Parathyroid adenoma (tissue), 2 donors: ENCODE results near the gene SORBS1.

Experiments
- H2AFZ ChIP-seq: fragments of 300-600 bp; sonication (generic); one replicate; pipeline ENCODE4 v1.7.0; 2017; ENCODE audit warnings: antibody characterized with exemption, mild to moderate bottlenecking
- H3K27ac ChIP-seq: fragments of 300-600 bp; sonication (generic); one replicate; pipeline ENCODE4 v1.7.0; 2017
- H3K27me3 ChIP-seq: fragments of 300-600 bp; sonication (generic); one replicate; pipeline ENCODE4 v1.7.0; 2017; ENCODE audit warnings: low read length; ENCODE audit not compliant: control insufficient read depth, insufficient read depth
- H3K36me3 ChIP-seq: fragments of 300-600 bp; sonication (generic); one replicate; pipeline ENCODE4 v1.7.0; 2017; ENCODE audit warnings: low read length; ENCODE audit not compliant: control insufficient read depth, insufficient read depth
- H3K4me1 ChIP-seq: fragments of 300-600 bp; sonication (generic); one replicate; pipeline ENCODE4 v1.7.0; 2017; ENCODE audit warnings: control low read depth
- H3K4me2 ChIP-seq: fragments of 300-600 bp; sonication (generic); one replicate; pipeline ENCODE4 v1.7.0; 2017; ENCODE audit warnings: low read length
- H3K4me3 ChIP-seq: fragments of 300-600 bp; sonication (generic); one replicate; pipeline ENCODE4 v1.7.0; 2017; ENCODE audit warnings: low read depth, low read length
- H3K79me2 ChIP-seq: fragments of 300-600 bp; sonication (generic); one replicate; pipeline ENCODE4 v1.7.0; 2017; ENCODE audit warnings: control low read depth
- H3K9ac ChIP-seq: fragments of 300-600 bp; sonication (generic); one replicate; pipeline ENCODE4 v1.7.0; 2017; ENCODE audit warnings: mild to moderate bottlenecking
- H3K9me3 ChIP-seq: fragments of 300-600 bp; sonication (generic); one replicate; pipeline ENCODE4 v1.7.0; 2017; ENCODE audit warnings: low read length; ENCODE audit not compliant: control insufficient read depth
- TF ChIP-seq, protein P1 (sequence below): fragments of 300-600 bp; sonication (generic); IDR thresholded peaks from one replicate; pipeline ENCODE4 v1.7.0; 2017; ENCODE audit warnings: antibody characterized with exemption, mild to moderate bottlenecking
- donor health status: primary hyperparathyroidism.

Gene SORBS1

DNA sequence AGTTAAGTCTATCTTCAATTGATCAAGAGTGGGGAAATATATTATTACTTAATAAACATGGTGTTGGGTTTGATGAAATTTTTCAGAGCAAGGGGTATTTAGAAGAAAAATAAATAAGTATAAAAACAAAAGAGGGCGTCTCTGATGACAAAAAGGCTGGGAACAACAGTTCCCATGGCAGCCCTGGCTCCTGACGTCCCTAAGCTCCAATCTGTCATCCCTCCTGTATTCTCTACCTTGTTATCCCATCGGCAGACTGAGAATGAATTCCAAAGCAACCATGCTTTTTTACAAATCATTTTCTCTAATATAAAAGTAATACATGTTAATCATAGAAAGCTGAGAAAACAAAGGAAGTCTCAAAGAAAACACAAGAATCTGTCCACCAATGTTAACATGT is 55.5 kb downstream of the SORBS1 start:
- TF ChIP-seq, protein P1, sequence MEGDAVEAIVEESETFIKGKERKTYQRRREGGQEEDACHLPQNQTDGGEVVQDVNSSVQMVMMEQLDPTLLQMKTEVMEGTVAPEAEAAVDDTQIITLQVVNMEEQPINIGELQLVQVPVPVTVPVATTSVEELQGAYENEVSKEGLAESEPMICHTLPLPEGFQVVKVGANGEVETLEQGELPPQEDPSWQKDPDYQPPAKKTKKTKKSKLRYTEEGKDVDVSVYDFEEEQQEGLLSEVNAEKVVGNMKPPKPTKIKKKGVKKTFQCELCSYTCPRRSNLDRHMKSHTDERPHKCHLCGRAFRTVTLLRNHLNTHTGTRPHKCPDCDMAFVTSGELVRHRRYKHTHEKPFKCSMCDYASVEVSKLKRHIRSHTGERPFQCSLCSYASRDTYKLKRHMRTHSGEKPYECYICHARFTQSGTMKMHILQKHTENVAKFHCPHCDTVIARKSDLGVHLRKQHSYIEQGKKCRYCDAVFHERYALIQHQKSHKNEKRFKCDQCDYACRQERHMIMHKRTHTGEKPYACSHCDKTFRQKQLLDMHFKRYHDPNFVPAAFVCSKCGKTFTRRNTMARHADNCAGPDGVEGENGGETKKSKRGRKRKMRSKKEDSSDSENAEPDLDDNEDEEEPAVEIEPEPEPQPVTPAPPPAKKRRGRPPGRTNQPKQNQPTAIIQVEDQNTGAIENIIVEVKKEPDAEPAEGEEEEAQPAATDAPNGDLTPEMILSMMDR = no peak
- no peaks in the 10 kb centered on the region for H3K9me3 ChIP-seq
- no peaks in the 10 kb centered on the region for H3K36me3 ChIP-seq
- H2AFZ ChIP-seq = no peak overlapping the region
- no peak overlapping the region for H3K9ac ChIP-seq
- H3K4me2 ChIP-seq = no peak overlapping the region
- no peaks in the 10 kb centered on the region for H3K27me3 ChIP-seq
- H3K27ac ChIP-seq = no peak overlapping the region
- no peaks in the 10 kb centered on the region for H3K4me1 ChIP-seq
- H3K4me3 ChIP-seq = no peak overlapping the region
- no peaks in the 10 kb centered on the region for H3K79me2 ChIP-seq

GRCh38 chr10:95505084-95505610 is 56.0 kb downstream of the SORBS1 start:
- H3K4me1 ChIP-seq = no peaks in the 10 kb centered on the region
- TF ChIP-seq, protein P1 = no peak
- no peak overlapping the region for H3K4me2 ChIP-seq
- no peaks in the 10 kb centered on the region for H3K36me3 ChIP-seq
- no peak overlapping the region for H2AFZ ChIP-seq
- H3K9me3 ChIP-seq = no peaks in the 10 kb centered on the region
- no peaks in the 10 kb centered on the region for H3K79me2 ChIP-seq
- no peak overlapping the region for H3K4me3 ChIP-seq
- no peak overlapping the region for H3K27ac ChIP-seq
- H3K9ac ChIP-seq = no peak overlapping the region
- no peaks in the 10 kb centered on the region for H3K27me3 ChIP-seq

GRCh38 chr10:95504246-95504691 is 56.9 kb downstream of the SORBS1 start:
- no peak overlapping the region for H3K4me2 ChIP-seq
- H3K27me3 ChIP-seq = no peaks in the 10 kb centered on the region
- H3K27ac ChIP-seq = no peak overlapping the region
- no peak overlapping the region for H3K9ac ChIP-seq
- H3K4me3 ChIP-seq = no peak overlapping the region
- no peaks in the 10 kb centered on the region for H3K9me3 ChIP-seq
- H3K4me1 ChIP-seq = no peaks in the 10 kb centered on the region
- TF ChIP-seq, protein P1 = no peak
- no peaks in the 10 kb centered on the region for H3K36me3 ChIP-seq
- no peak overlapping the region for H2AFZ ChIP-seq
- peaks cover 3% of the 10 kb centered on the region for H3K79me2 ChIP-seq

GRCh38 chr10:95503526-95503925 is 57.6 kb downstream of the SORBS1 start:
- Histone ChIP-seq H3K9ac (no peak overlapping the region), H3K27me3 (no peaks in the 10 kb centered on the region), H3K36me3 (no peaks in the 10 kb centered on the region), H3K27ac (no peak overlapping the region), H3K4me3 (no peak overlapping the region), H3K9me3 (no peaks in the 10 kb centered on the region), H3K4me2 (no peak overlapping the region), H2AFZ (no peak overlapping the region), H3K79me2 (peaks cover 3% of the 10 kb centered on the region), H3K4me1 (no peaks in the 10 kb centered on the region)
- TF ChIP-seq, protein P1 = no peak

DNA sequence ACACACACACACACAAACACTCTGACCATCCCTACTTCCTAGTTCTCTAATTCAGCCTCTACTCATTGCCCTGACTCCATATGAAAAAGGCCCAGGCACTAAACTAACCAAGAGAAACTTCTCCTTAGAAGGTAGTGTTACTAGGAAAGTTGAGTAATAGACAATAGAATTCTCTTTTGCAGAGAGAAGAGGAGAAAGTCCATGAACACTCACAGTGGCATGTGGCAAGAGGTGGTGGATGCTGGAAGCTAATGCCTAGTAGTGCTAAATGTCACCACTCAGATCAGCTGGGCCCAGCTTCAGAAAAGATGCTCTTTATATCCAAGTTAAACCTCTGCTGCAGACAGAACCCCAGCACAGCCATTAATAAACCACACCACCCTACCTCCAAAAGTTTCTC is 58.2 kb downstream of the SORBS1 start:
- H3K27ac ChIP-seq = no peak overlapping the region

More for the DNA sequence above, 58.2 kb downstream of the SORBS1 start:
- Histone ChIP-seq H3K4me2 (no peak overlapping the region), H3K27me3 (no peaks in the 10 kb centered on the region), H2AFZ (no peak overlapping the region), H3K9ac (no peak overlapping the region), H3K36me3 (no peaks in the 10 kb centered on the region), H3K4me1 (no peaks in the 10 kb centered on the region), H3K9me3 (no peaks in the 10 kb centered on the region), H3K79me2 (peaks cover 3% of the 10 kb centered on the region), H3K4me3 (no peak overlapping the region)
- TF ChIP-seq, protein P1 = no peak
